Right lobe of liver (tissue), 6 donors: ENCODE data around the gene CFAP107. TPM values are rescaled to one million over a fixed set of nuclear protein-coding genes. Genes with fewer than 3 reads are reported as not detected.

ENCODE experiments used
- ATAC-seq, 4 donors: fragments of 200-7000 bp; cut with Tn5 transposase; one replicate each; pipeline ENCODE4 v1.9.1; 2020; ENCODE audit warnings: mild to moderate bottlenecking in 4 of 4, moderate library complexity in 4 of 4
- DNase-seq, 3 donors: peaks; one replicate each; pipeline ENCODE4 v3.0.0-alpha.2; 2020
- H3K27ac ChIP-seq, 3 donors: fragments of 200-600 bp; one replicate each; pipeline ENCODE4 v1.8.0; 2022
- H3K27me3 ChIP-seq, 2 donors: fragments of 200-600 bp; one replicate each; pipeline ENCODE4 v1.8.0; 2022
- H3K36me3 ChIP-seq, 4 donors: fragments of 200-600 bp; sonication (generic) in 1 of 4; one replicate each; pipeline versions ENCODE4 v1.5.1 to v1.8.0; 2017 to 2022; ENCODE audit warnings: control low read depth in 1 of 4
- H3K4me1 ChIP-seq, 4 donors: fragments of 200-600 bp; sonication (generic) in 1 of 4; one replicate each; pipeline versions ENCODE4 v1.5.1 to v1.8.0; 2017 to 2022; ENCODE audit warnings: control low read depth in 1 of 4
- H3K4me3 ChIP-seq, 3 donors: fragments of 200-600 bp; one replicate each; pipeline ENCODE4 v1.8.0; 2022
- H3K9me3 ChIP-seq, 4 donors: fragments of 200-600 bp; sonication (generic) in 1 of 4; one replicate each; pipeline versions ENCODE4 v1.5.1 to v1.8.0; 2017 to 2022; ENCODE audit warnings: control low read depth in 1 of 4
- CTCF ChIP-seq, 4 donors: fragments of 200-600 bp in 3 of 4; fragments of 450-650 bp in 1 of 4; IDR thresholded peaks; one replicate each; pipeline versions ENCODE4 v1.5.1 to v1.8.0; 2016 to 2022; ENCODE audit warnings: antibody characterized with exemption in 4 of 4, mild to moderate bottlenecking in 2 of 4
- POLR2A ChIP-seq: fragments of 450-650 bp; IDR thresholded peaks from one replicate; pipeline ENCODE4 v1.6.1; 2017; ENCODE audit warnings: antibody characterized with exemption, mild to moderate bottlenecking
- WGBS: methylation state at CpG from one replicate; pipeline ENCODE4 v1.1.6; 2018; ENCODE audit warnings: low coverage, low lambda C conversion rate; ENCODE audit not compliant: insufficient coverage; ENCODE audit errors: missing lambda C conversion rate; 5-methylcytosine and 5-hydroxymethylcytosine counted together
- intact Hi-C, 2 donors: fragments of 100-400 bp; cut with DNase I; formaldehyde crosslinking; loops; one replicate each; pipeline versions ENCODE4 v1.11.2 to v1.14.1; 2022
- total RNA-seq, 6 experiments: library from RNA; depleted of rRNA in 2 of 6; stranded (reverse); fragments of >200 nt in 2 of 6; fragmentation: NEBNext Ultra II Directional in 3 of 6; extraction: Animal tissue kit (Norgen Biotek cat#: 25700) in 3 of 6; gene quantifications; one replicate each; pipeline versions ENCODE4 v1.1.0 to v1.2.4, GENCODE V29; 2016 to 2023
- donor health status: DM: no; HTN: yes; CAD: no.
- donor health status: DM: no; HTN: no; CAD: no.
- donor health status: DM: no; HTN: no; CAD: no.
- donor health status: DM: no; HTN: yes; CAD: no.
- donor health status: DM: no; HTN: yes; CAD: no.

CFAP107 gene
- total RNA-seq, 6 experiments from 2014 or later: not detected

GRCh38 chr1:12741946-12742345 lies 4.1 kb upstream of the CFAP107 start:
- no peak overlapping the region for H3K4me3 ChIP-seq
- no peaks in the 10 kb centered on the region for H3K4me1 ChIP-seq
- DNase-seq (no peak), ATAC-seq (no peak)
- 17% methylated on average over 2 of the region's 3 CpGs for WGBS
- TF ChIP-seq POLR2A (no peak), CTCF (IDR thresholded peaks at IDR 0.05) (no peak)
- H3K27ac ChIP-seq: no peak overlapping the region
- H3K27me3 ChIP-seq: no peaks in the 10 kb centered on the region
- intact Hi-C loops: no loop called here
- no peaks in the 10 kb centered on the region for H3K36me3 ChIP-seq
- no peaks in the 10 kb centered on the region for H3K9me3 ChIP-seq

GRCh38 chr1:12745126-12745991 lies 641 bp upstream of the CFAP107 start:
- 51% methylated on average over 3 of the region's 3 CpGs for WGBS
- TF ChIP-seq POLR2A (no peak), CTCF (IDR thresholded peaks at IDR 0.05) (no peak)
- DNase-seq (no peak), ATAC-seq (no peak)
- no peaks in the 10 kb centered on the region for H3K9me3 ChIP-seq
- no peaks in the 10 kb centered on the region for H3K36me3 ChIP-seq
- H3K27me3 ChIP-seq: no peaks in the 10 kb centered on the region
- no peak overlapping the region for H3K4me3 ChIP-seq
- H3K27ac ChIP-seq: no peak overlapping the region
- no peaks in the 10 kb centered on the region for H3K4me1 ChIP-seq
- intact Hi-C loops: no loop called here

- DNase-seq: no peak
- H3K4me3 ChIP-seq: no peak overlapping the region
- intact Hi-C loops: no loop called here
- TF ChIP-seq CTCF (IDR thresholded peaks at IDR 0.05) (no peak), POLR2A (no peak)
- ATAC-seq: no peak
- H3K4me1 ChIP-seq: peaks cover 0 to 6% (median 0%) of the 10 kb centered on the region in 4 donors
- H3K36me3 ChIP-seq: no peaks in the 10 kb centered on the region
- no peak overlapping the region for H3K27ac ChIP-seq
- H3K9me3 ChIP-seq: no peaks in the 10 kb centered on the region
- no peaks in the 10 kb centered on the region for H3K27me3 ChIP-seq
Measured at GRCh38 chr1:12748778-12749355, 2.9 kb downstream of the CFAP107 start.

- no peaks in the 10 kb centered on the region for H3K27me3 ChIP-seq
- H3K9me3 ChIP-seq: no peaks in the 10 kb centered on the region
- H3K4me1 ChIP-seq: peaks cover 0 to 6% (median 0%) of the 10 kb centered on the region in 4 donors
- H3K4me3 ChIP-seq: no peak overlapping the region
- 65% methylated on average over 4 of the region's 4 CpGs for WGBS
- intact Hi-C loops: no loop called here
- TF ChIP-seq POLR2A (no peak), CTCF (IDR thresholded peaks at IDR 0.05) (no peak)
- no peak overlapping the region for H3K27ac ChIP-seq
- DNase-seq (no peak), ATAC-seq (no peak)
- H3K36me3 ChIP-seq: no peaks in the 10 kb centered on the region
Measured at GRCh38 chr1:12754738-12755137, 8.7 kb downstream of the CFAP107 start.
